Measurements from ENCODE around the gene DCUN1D5.
A peak's percentile ranks its signal among the peaks of the same experiment; 100 is the strongest.

DCUN1D5 gene

GRCh38 chr11:103053997-103054396 is 38.0 kb downstream of the DCUN1D5 start:
- no peak for ATAC-seq

GRCh38 chr11:103051981-103052380 is 40.0 kb downstream of the DCUN1D5 start:
- ATAC-seq, result no peak

- ATAC-seq, result no peak
Observed at GRCh38 chr11:103051151-103051801, 40.7 kb downstream of the DCUN1D5 start.

GRCh38 chr11:103050351-103050750 is 41.6 kb downstream of the DCUN1D5 start:
- no peak for ATAC-seq

- ATAC-seq, result no peak
Observed at GRCh38 chr11:103047837-103048236, 44.1 kb downstream of the DCUN1D5 start.

- no peak for ATAC-seq
Observed at GRCh38 chr11:103043826-103044678, 47.9 kb downstream of the DCUN1D5 start.

GRCh38 chr11:103042161-103042560 is 49.8 kb downstream of the DCUN1D5 start:
- no peak for ATAC-seq

- peak; percentile 79 to 92 for ATAC-seq
Observed at GRCh38 chr11:103035791-103036434, 56.0 kb downstream of the DCUN1D5 start.

- ATAC-seq, result peak in 1 of 2 donors; percentile 21
Observed at GRCh38 chr11:103035216-103035615, 56.7 kb downstream of the DCUN1D5 start.

- no peak for ATAC-seq
Observed at GRCh38 chr11:103031834-103032233, 60.1 kb downstream of the DCUN1D5 start.

- no peak for ATAC-seq
Observed at GRCh38 chr11:103029401-103029800, 62.6 kb downstream of the DCUN1D5 start.

- peak; percentile 68 to 75 for ATAC-seq
Observed at GRCh38 chr11:103028304-103029020, 63.5 kb downstream of the DCUN1D5 start.

- no peak for ATAC-seq
Observed at GRCh38 chr11:103024086-103024485, 67.9 kb downstream of the DCUN1D5 start.

GRCh38 chr11:103016031-103016430 is 75.9 kb downstream of the DCUN1D5 start:
- ATAC-seq, result no peak

- no peak for ATAC-seq
Observed at GRCh38 chr11:103013421-103013820, 78.5 kb downstream of the DCUN1D5 start.

All from activated CD4-positive, CD25-positive, alpha-beta regulatory T cell treated with anti-CD3 and anti-CD28 coated beads, Interleukin-2, amount 50 U/mL, for 24 hours (primary cell).